ENCODE results near the gene DCAF11. TPM values are rescaled to one million over a fixed set of nuclear protein-coding genes. Genes with fewer than 3 reads are reported as not detected.

DCAF11 gene
- total and polyA plus RNA-seq, 2 of the 13 experiments (the other 11 are each of a cell fraction or from before 2014, with no cell fraction given) = 150 to 257 TPM

DNA sequence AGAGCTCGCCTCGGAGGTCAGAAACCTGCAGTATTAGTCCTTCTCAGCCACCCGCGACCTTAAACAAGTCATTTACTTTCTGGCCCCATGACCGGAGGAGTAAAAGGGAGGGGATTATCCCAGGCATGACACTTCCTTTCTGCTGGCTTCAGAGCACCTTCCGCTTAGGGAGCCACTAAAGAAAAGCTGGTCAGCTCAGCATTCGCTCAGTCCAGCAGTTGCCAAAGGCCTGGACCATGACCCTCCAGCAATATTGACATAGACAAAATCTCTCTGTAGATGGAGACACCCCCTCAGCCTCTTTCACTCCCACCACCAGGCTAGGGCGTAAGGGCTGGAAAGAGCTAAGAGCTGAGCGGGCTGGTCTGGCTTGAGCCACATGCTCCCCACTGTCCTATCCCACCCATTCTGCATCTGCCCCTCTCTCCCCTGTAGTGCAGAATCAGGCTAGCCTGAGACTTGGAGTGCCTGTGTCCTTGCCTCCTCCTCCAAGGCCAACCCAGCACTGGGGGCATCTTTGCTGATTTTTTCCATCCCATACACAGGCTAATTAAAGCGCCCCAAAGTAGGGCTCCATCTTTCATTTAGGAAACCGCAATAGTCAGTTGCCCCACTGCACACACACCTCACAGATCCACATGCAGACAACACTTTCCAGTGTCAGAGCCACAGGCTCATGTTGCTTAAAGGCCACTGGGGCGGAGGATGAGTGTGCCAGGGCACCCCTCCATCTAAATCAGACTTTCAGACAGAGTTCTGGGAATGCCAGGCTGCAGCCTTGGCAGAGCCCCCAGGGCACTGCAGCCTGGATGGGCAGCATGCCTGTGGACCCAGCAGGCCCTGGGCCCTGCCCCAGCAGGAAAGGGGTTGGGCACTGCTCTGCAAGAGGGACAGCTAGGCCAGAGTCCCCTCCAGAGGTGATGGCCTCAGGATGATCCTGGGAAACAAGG is 47.2 kb upstream of the DCAF11 start (continued):
- TF ChIP-seq, protein P1, sequence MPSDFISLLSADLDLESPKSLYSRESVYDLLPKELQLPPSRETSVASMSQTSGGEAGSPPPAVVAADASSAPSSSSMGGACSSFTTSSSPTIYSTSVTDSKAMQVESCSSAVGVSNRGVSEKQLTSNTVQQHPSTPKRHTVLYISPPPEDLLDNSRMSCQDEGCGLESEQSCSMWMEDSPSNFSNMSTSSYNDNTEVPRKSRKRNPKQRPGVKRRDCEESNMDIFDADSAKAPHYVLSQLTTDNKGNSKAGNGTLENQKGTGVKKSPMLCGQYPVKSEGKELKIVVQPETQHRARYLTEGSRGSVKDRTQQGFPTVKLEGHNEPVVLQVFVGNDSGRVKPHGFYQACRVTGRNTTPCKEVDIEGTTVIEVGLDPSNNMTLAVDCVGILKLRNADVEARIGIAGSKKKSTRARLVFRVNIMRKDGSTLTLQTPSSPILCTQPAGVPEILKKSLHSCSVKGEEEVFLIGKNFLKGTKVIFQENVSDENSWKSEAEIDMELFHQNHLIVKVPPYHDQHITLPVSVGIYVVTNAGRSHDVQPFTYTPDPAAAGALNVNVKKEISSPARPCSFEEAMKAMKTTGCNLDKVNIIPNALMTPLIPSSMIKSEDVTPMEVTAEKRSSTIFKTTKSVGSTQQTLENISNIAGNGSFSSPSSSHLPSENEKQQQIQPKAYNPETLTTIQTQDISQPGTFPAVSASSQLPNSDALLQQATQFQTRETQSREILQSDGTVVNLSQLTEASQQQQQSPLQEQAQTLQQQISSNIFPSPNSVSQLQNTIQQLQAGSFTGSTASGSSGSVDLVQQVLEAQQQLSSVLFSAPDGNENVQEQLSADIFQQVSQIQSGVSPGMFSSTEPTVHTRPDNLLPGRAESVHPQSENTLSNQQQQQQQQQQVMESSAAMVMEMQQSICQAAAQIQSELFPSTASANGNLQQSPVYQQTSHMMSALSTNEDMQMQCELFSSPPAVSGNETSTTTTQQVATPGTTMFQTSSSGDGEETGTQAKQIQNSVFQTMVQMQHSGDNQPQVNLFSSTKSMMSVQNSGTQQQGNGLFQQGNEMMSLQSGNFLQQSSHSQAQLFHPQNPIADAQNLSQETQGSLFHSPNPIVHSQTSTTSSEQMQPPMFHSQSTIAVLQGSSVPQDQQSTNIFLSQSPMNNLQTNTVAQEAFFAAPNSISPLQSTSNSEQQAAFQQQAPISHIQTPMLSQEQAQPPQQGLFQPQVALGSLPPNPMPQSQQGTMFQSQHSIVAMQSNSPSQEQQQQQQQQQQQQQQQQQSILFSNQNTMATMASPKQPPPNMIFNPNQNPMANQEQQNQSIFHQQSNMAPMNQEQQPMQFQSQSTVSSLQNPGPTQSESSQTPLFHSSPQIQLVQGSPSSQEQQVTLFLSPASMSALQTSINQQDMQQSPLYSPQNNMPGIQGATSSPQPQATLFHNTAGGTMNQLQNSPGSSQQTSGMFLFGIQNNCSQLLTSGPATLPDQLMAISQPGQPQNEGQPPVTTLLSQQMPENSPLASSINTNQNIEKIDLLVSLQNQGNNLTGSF (CRISPR knock-in tag; IDR thresholded peaks at IDR 0.05) = no peak
- TF ChIP-seq GATA4 (IDR thresholded peaks at IDR 0.05; ENCODE audit: borderline replicate concordance, low read depth) (no peak), PITX1 (CRISPR knock-in tag; IDR thresholded peaks at IDR 0.05) (peak; percentile 81), IKZF4 (CRISPR knock-in tag; IDR thresholded peaks at IDR 0.05; ENCODE audit: borderline replicate concordance, low read depth, not compliant biosample characterization) (no peak), ZNF652 (CRISPR knock-in tag; IDR thresholded peaks at IDR 0.05; ENCODE audit: borderline replicate concordance, low read depth) (no peak), TBP (CRISPR knock-in tag; IDR thresholded peaks at IDR 0.05) (no peak), ZNF24 (IDR thresholded peaks at IDR 0.05) (no peak), AKAP8 (CRISPR knock-in tag; IDR thresholded peaks at IDR 0.05) (0 out of 2 replicates have a peak, but pooled peaks have one; percentile 22), ELF3 (CRISPR knock-in tag; IDR thresholded peaks at IDR 0.05) (0 out of 2 replicates have a peak, but pooled peaks have one; percentile 53), NFKB2 (CRISPR knock-in tag; IDR thresholded peaks at IDR 0.05; ENCODE audit: borderline replicate concordance) (no peak), GZF1 (CRISPR knock-in tag; IDR thresholded peaks at IDR 0.05) (0 out of 2 replicates have a peak, but pooled peaks have one; percentile 66), HOXA9 (CRISPR knock-in tag; IDR thresholded peaks at IDR 0.05; ENCODE audit: borderline replicate concordance) (no peak), ZNF629 (CRISPR knock-in tag; conservative IDR thresholded peaks at IDR 0.05) (no peak)
- TF ChIP-seq, protein P2, sequence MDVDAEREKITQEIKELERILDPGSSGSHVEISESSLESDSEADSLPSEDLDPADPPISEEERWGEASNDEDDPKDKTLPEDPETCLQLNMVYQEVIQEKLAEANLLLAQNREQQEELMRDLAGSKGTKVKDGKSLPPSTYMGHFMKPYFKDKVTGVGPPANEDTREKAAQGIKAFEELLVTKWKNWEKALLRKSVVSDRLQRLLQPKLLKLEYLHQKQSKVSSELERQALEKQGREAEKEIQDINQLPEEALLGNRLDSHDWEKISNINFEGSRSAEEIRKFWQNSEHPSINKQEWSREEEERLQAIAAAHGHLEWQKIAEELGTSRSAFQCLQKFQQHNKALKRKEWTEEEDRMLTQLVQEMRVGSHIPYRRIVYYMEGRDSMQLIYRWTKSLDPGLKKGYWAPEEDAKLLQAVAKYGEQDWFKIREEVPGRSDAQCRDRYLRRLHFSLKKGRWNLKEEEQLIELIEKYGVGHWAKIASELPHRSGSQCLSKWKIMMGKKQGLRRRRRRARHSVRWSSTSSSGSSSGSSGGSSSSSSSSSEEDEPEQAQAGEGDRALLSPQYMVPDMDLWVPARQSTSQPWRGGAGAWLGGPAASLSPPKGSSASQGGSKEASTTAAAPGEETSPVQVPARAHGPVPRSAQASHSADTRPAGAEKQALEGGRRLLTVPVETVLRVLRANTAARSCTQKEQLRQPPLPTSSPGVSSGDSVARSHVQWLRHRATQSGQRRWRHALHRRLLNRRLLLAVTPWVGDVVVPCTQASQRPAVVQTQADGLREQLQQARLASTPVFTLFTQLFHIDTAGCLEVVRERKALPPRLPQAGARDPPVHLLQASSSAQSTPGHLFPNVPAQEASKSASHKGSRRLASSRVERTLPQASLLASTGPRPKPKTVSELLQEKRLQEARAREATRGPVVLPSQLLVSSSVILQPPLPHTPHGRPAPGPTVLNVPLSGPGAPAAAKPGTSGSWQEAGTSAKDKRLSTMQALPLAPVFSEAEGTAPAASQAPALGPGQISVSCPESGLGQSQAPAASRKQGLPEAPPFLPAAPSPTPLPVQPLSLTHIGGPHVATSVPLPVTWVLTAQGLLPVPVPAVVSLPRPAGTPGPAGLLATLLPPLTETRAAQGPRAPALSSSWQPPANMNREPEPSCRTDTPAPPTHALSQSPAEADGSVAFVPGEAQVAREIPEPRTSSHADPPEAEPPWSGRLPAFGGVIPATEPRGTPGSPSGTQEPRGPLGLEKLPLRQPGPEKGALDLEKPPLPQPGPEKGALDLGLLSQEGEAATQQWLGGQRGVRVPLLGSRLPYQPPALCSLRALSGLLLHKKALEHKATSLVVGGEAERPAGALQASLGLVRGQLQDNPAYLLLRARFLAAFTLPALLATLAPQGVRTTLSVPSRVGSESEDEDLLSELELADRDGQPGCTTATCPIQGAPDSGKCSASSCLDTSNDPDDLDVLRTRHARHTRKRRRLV (CRISPR knock-in tag; IDR thresholded peaks at IDR 0.05) = no peak
- TF ChIP-seq, protein P3, sequence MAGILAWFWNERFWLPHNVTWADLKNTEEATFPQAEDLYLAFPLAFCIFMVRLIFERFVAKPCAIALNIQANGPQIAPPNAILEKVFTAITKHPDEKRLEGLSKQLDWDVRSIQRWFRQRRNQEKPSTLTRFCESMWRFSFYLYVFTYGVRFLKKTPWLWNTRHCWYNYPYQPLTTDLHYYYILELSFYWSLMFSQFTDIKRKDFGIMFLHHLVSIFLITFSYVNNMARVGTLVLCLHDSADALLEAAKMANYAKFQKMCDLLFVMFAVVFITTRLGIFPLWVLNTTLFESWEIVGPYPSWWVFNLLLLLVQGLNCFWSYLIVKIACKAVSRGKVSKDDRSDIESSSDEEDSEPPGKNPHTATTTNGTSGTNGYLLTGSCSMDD (CRISPR knock-in tag; IDR thresholded peaks at IDR 0.05) = no peak
- TF ChIP-seq, protein P4, sequence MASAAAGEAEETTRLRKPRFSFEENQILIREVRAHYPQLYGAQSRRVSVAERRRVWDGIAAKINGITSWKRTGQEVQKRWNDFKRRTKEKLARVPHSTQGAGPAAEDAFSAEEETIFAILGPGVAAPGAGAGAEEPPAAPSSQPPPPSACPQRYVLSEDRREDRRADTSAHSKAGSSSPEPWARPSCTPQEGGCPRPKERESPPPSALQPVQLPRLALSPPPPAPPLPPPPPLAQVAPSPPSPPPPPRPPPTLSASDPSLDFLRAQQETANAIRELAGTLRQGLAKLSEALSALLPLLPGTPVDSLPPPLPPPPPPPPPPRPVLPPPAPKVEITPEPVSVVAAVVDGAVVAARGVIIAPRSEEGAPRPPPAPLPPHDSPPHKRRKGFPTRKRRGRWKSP (CRISPR knock-in tag; IDR thresholded peaks at IDR 0.05) = peak; percentile 29; the same call in 1 of the 2 replicates
